ENCODE results near the gene FAU. TPM values are rescaled to one million over a fixed set of nuclear protein-coding genes. Genes with fewer than 3 reads are reported as not detected.

The FAU gene
- total and polyA plus RNA-seq, 9 of the 15 experiments (the other 6 are each of a cell fraction or from before 2014, with no cell fraction given), result 433 to 1,827 (median 942) TPM

- TF ChIP-seq CHD7 (IDR thresholded peaks at IDR 0.05; ENCODE audit: low read depth, low read length) (no peak), THRAP3 (IDR thresholded peaks at IDR 0.05; ENCODE audit: borderline replicate concordance) (no peak), NFE2 (IDR thresholded peaks at IDR 0.05; ENCODE audit: low read depth) (peak; percentile 94), STAT5A (IDR thresholded peaks at IDR 0.05; ENCODE audit: borderline replicate concordance, low read length) (no peak), U2AF1 (optimal IDR thresholded peaks at IDR 0.05; ENCODE audit: low read depth, low read length) (no peak), DIDO1 (tag; IDR thresholded peaks at IDR 0.05; ENCODE audit: low read depth) (no peak), ETS2 (tag; IDR thresholded peaks at IDR 0.05; ENCODE audit: borderline replicate concordance, poor library complexity, severe bottlenecking) (no peak), SMARCB1 (IDR thresholded peaks at IDR 0.05; ENCODE audit: insufficient read length, low read depth) (no peak), ARID3A (IDR thresholded peaks at IDR 0.05; ENCODE audit: borderline replicate concordance, low read depth, low read length) (no peak), GTF2A2 (tag; IDR thresholded peaks at IDR 0.05) (no peak), KDM5B (IDR thresholded peaks at IDR 0.05; ENCODE audit: insufficient replicate concordance, low read depth, low read length) (peak; percentile 89), FOXJ3 (CRISPR knock-in tag; IDR thresholded peaks at IDR 0.05) (no peak), STAG1 (CRISPR knock-in tag; IDR thresholded peaks at IDR 0.05; ENCODE audit: borderline replicate concordance) (no peak)
Observed at GRCh38 chr11:65150509-65151299, 28.8 kb upstream of the FAU start (continued).
